ENCODE data around the gene KMT2B.

DNA sequence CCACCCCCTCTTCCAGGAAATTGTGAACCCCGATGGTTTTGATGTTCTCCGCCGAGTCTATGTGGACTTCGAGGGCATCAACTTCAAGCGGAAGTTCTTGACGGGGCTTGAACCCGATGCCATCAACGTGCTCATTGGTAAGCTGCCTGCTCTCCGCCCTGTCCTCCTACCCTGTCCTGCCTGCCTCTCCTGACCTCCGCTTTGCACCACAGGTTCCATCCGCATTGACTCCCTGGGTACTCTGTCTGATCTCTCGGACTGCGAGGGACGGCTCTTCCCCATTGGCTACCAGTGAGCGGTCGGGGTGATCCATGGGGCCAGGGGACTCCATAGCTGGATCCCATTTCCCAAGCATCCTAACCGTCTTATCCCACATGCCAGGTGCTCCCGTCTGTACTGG lies 12.5 kb downstream of the KMT2B start:
- TF ChIP-seq EZH2 (IDR thresholded peaks at IDR 0.05; ENCODE audit: borderline replicate concordance, low read length): no peak
- TF ChIP-seq, protein P1, sequence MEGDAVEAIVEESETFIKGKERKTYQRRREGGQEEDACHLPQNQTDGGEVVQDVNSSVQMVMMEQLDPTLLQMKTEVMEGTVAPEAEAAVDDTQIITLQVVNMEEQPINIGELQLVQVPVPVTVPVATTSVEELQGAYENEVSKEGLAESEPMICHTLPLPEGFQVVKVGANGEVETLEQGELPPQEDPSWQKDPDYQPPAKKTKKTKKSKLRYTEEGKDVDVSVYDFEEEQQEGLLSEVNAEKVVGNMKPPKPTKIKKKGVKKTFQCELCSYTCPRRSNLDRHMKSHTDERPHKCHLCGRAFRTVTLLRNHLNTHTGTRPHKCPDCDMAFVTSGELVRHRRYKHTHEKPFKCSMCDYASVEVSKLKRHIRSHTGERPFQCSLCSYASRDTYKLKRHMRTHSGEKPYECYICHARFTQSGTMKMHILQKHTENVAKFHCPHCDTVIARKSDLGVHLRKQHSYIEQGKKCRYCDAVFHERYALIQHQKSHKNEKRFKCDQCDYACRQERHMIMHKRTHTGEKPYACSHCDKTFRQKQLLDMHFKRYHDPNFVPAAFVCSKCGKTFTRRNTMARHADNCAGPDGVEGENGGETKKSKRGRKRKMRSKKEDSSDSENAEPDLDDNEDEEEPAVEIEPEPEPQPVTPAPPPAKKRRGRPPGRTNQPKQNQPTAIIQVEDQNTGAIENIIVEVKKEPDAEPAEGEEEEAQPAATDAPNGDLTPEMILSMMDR (IDR thresholded peaks at IDR 0.05; ENCODE audit: low read length): no peak

Measured in OCI-LY1 (cell line).